AG04449 (cell line): ENCODE measurements around the gene PPARD.

Experiments used
- CTCF ChIA-PET: fragments of 350-600 bp; formaldehyde crosslinking; extraction: SDS; loops from one replicate; lab custom pipeline; 2021; ENCODE audit warnings: antibody characterized with exemption; lab: Yijun Ruan, JAX
- POLR2A ChIA-PET: fragments of 400-600, 350-600 bp; formaldehyde crosslinking; extraction: SDS; loops from one replicate; lab custom pipeline; 2020; ENCODE audit warnings: antibody characterized with exemption, inconsistent platforms; lab: Yijun Ruan, JAX
- DNase-seq: peaks from one replicate; pipeline ENCODE4 v3.0.0-alpha.2; 2010; ENCODE audit warnings: low read depth, low spot score
- H3K4me3 ChIP-seq: 2 replicates; pipeline ENCODE4 v1.5.1; 2011; ENCODE audit warnings: low read depth, mild to moderate bottlenecking, control low read depth, low read length
- CTCF ChIP-seq: IDR thresholded peaks from one replicate; pipeline ENCODE4 v1.5.1; 2011; ENCODE audit warnings: mild to moderate bottlenecking, moderate library complexity, low read length, control low read depth, inconsistent platforms; ENCODE audit not compliant: insufficient read depth; ENCODE audit errors: missing control alignments

PPARD gene

DNA sequence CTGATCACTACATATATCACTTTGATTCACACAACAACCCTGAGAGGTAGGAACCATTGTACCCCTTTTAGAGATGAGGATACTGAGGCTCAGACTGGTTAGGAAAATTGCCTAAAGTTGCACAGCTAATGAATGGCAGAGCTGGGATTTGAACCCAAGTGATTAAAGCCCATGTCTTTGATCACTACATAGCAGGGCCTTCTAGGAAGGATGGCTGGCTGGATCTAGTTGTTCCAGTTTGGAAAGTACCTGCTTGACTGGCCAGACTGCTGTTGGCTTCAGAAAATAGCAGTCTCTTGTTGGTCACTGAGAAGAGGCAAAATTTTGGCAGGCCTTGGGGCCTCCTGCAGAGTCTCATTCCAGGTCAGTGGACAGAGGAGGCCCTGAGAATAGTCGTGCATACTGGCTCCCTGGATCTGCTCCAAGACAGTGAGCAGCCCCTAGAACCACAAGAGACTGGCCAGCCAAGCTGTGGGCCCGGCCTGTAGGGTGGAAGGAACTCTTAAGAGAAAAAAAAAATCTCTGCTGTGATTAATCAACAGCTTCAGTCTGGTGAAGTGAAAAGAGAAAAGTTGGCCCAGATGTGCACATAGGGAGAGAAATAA lies 17.5 kb downstream of the PPARD start:
- TF ChIP-seq CTCF: no peak
- CTCF ChIA-PET: interaction anchor here (1.1 to 6.7 kb wide), 5 partner anchors 12 to 107 kb away, joined by 3 to 41 read pairs (median 9); partner anchors contain the start of genes PPARD and RPL10A
- H3K4me3 ChIP-seq: no peak overlapping the region
- POLR2A ChIA-PET: interaction anchor here (1.1 kb wide), 1 partner anchor 14 kb away, joined by 3 read pairs; no protein-coding TSS in a partner anchor
- DNase-seq: peak; percentile 73

GRCh38 chr6:35360349-35361138 lies 18.2 kb downstream of the PPARD start:
- no peak for TF ChIP-seq CTCF
- ChIA-PET CTCF (interaction anchor here (1.1 to 6.7 kb wide), 5 partner anchors 11 to 106 kb away, joined by 3 to 41 read pairs (median 9); partner anchors contain the start of genes PPARD and RPL10A), POLR2A (interaction anchor here (1.1 kb wide), 1 partner anchor 15 kb away, joined by 3 read pairs; no protein-coding TSS in a partner anchor)
- no peak overlapping the region for H3K4me3 ChIP-seq
- no peak for DNase-seq

DNA sequence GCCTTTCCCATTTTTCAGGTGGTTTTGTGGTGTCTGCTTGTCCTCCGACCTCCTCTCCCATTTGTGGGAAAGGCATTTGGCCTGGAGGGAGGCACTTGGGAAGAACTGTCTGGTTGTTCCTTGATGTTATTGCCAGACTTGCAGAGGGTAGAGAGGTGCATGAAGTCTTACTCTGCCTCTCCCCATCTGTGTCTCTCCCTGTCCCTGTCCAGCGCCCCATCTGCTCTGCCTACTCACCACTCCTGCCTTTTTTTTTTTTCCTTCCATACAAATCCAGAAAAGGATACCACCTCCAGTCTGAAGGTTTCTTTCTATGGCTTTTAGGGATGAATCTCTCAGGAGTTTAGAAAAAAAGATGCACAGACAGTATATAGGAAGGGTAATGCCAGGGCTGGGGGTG lies 19.8 kb downstream of the PPARD start:
- POLR2A ChIA-PET: no interaction called here

DNA sequence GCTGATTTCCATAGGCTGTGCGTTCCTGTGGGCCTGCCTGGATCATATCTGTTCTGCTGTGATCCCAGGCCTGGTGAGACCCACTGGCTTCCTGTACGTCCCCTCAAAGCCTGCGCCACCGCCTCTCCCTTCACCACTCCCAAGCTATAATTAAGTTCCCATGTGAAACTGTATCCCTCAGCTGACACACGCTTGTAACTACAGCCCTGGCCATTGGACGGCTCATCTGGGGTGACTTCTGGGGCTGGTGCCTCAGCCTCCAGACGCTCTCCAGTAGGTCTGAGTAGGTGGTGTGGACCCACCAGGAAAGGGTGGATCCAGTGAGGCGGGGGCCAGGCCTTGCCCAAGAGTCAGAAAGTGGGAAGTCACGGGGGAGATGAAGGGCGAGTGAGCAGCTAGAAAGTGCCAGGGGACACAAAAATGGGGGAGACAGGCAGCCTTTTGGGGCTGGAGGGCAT lies 21.0 kb downstream of the PPARD start:
- H3K4me3 ChIP-seq: no peak overlapping the region
- ChIA-PET POLR2A (interaction anchor here (0.7 kb wide), 1 partner anchor 9 kb away, joined by 3 read pairs; no protein-coding TSS in a partner anchor), CTCF (interaction anchor here (1.1 to 3.1 kb wide), 5 partner anchors 14 to 86 kb away, joined by 3 to 9 read pairs (median 9); no protein-coding TSS in a partner anchor)
- no peak for DNase-seq
- no peak for TF ChIP-seq CTCF

More for the DNA sequence above, 19.8 kb downstream of the PPARD start:
- DNase-seq: no peak
- CTCF ChIA-PET: interaction anchor here (2.0 to 2.3 kb wide), 2 partner anchors 85 to 87 kb away, joined by 5 to 9 read pairs; no protein-coding TSS in a partner anchor
- no peak overlapping the region for H3K4me3 ChIP-seq
- TF ChIP-seq CTCF: no peak

DNA sequence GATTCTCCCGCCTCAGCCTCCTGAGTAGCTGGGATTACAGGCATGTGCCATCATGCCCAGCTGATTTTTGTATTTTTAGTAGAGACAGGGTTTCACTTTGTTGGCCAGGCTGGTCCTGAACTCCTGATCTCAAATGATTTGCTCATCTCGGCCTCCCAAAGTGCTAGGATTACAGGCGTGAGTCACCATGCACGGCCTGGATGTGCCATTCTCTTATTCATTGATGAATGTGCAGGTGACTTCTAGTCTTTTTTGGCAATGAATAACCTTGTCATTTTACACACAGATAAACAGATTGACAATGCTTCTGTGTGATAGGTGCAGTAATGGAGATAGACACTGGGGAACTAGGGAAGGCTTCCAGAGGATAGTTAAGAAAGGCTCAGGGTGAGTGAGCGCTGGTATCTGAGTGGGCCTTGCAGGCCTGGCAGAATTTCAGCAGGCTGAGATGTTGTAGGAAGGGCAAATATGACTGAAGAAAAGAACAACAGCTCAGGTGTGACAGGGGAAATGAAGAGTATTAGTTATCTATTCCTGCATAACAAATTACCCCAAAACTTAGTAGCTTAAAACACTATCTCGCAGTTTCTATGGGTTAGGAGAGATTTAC lies 23.3 kb downstream of the PPARD start:
- no peak overlapping the region for H3K4me3 ChIP-seq
- ChIA-PET CTCF (interaction anchor here (1.0 to 3.1 kb wide), 3 partner anchors 23 to 55 kb away, joined by 3 to 9 read pairs (median 3); partner anchors contain the start of gene PPARD), POLR2A (no interaction called here)
- DNase-seq: no peak
- no peak for TF ChIP-seq CTCF
